Stimulated activated CD4-positive, alpha-beta T cell treated with anti-CD3 and anti-CD28 coated beads, Interleukin-4, amount 100 ng/mL, for 1 hour (primary cell): Measurements from ENCODE around the gene DNAJB9.

Experiments used
- DNase-seq: peaks from one replicate; pipeline ENCODE4 v3.0.0-alpha.2; 2020

The DNAJB9 gene

DNA sequence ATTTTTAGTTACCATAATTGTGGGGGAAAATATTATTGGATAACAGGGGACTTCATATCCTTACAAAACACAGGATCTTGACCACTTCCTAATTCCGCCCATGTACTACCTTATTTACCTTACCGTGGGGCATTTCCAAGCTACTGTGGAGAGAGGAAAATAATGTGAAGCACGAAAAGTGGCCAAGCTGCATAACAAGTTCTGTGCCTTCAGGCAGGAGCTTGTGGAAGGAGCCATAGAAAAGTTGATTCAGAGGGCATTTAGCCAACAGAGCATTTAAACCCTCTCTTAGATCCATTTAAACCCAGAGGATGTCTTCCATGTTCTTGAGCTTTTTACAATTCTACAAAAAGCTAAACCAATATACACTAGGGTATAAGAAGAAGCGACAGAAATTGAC, 41.6 kb downstream of the DNAJB9 start:
- no peak for DNase-seq

DNA sequence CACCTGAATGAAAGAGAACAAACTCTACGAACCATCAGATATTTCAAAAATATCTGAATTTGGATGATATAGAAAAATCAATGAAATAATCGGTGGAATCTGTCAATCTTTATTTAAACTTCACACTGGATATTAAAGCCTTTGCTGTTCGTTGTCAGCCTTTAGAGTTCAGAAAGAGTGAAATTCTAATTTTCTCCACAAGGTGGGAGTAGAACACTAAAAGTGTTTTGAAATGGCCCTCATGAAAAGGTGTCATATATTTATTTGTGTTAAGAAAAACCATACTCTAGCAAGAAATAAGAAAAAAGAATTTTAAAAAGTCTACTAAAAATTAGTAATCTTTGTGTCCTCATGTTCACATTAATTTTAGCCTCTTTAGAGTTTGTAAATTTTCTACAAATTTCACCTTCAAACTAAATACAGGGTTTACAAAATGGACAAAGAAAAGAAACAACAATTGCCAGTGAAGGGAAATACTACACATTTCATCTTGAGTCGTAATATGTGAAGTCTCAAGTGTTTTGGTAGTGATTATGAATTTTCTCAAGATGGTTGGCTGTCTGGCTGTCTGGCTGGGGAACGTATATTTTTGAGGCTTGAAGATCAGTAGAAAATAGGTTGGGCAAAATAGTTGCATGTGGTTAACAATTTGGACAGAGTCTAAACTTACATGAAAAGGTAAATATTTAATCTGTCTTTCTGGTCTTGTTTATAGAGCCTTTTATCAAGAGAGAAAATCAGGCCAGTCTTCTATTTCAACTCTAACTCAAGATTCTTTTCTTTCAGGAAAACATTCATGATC, 43.7 kb downstream of the DNAJB9 start:
- DNase-seq = no peak

DNA sequence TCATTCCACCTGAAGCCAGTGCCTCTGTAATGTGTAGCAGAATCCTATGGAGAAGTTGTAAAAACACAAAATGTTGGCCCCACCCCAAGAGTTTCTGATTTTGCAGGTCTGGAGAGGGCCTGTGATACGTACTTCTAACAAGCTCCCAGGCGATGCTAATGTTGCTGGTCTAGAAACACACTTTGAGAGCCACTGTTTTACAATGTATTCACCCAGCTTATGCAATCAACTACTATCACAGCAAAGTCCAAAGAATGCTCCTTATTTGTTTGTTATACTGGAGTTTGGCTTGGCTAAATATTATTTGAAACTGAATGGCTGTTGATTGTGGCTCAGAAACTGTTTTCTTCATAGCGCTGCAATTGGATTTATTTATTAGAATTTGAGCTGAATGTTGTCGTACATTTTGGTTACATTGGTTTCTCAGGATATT, 44.3 kb downstream of the DNAJB9 start:
- no peak for DNase-seq

DNA sequence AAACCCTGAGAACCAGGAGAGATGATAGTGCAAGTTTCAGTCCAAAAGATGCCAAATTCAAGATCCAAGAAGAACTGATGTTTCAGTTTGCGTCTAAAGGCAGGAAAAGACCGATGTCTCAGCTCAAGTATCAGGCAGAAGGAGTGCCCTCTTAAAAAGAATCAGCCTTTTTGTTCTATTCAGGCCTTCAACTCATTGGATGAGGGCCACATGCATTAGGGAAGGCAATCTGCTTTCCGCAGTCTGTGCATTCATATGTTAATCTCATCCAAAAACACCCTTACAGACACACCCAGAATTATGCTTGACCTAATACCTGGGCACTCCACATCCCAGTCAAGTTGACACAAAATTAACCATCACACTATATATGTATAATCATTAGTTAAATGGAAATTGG, 45.2 kb downstream of the DNAJB9 start:
- no peak for DNase-seq

DNA sequence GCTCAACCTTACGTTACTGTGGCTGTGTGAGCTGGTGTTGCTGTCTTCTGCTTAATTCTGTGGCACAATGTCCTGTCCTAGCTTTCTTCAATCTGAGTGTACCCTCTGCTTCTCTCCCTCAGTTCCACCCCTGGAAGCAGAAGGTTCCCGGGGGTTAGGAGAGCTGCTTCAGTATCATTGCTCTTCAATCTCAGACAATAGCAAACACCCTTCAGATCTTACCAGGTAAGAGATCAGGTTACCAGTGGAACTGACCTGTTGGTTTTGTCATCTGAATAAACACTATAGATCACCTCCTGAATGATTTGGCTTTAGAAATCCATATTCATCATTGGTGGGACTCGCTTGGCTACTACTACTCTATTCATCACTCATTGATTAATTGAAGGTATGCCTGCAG, 48.4 kb downstream of the DNAJB9 start:
- DNase-seq = no peak

DNA sequence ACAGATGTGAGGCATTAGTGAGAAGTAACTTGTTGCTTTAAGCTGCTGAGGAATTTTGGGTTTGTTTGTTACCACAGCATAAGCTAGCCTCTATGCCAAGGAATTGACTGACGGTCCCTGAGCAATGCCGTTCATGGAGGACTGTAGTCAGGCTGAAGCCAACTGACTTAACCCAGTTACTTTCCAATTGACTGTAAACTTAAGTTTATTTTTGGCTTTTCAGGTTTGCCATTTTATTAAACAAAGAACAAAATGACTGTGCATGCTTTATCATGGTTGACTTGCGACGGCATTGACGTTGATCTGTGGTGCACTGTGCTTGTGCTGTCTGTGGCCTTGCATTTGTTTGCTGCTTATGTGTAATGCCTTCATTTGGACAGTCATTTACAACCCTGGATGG, 53.5 kb downstream of the DNAJB9 start:
- no peak for DNase-seq
